ENCODE data around the gene HDDC3. TPM values are rescaled to one million over a fixed set of nuclear protein-coding genes. Genes with fewer than 3 reads are reported as not detected.

HDDC3 gene
- total and polyA plus RNA-seq, 9 of the 15 experiments (the other 6 are each of a cell fraction or from before 2014, with no cell fraction given), result 14.9 to 55.8 (median 36.9) TPM

- TF ChIP-seq MNT (conservative IDR thresholded peaks at IDR 0.05), result peak; percentile 58 to 69
- peak; percentile 85 for TF ChIP-seq C11orf30 (IDR thresholded peaks at IDR 0.05; ENCODE audit: low read depth)
- TF ChIP-seq NFE2 (IDR thresholded peaks at IDR 0.05; ENCODE audit: low read depth), result peak; percentile 67
- peak; percentile 86 for TF ChIP-seq NFIC (IDR thresholded peaks at IDR 0.05)
These were observed 15.4 kb upstream of the HDDC3 start (continued) for GRCh38 chr15:90947577-90948357.

GRCh38 chr15:90946941-90947576 lies 14.7 kb upstream of the HDDC3 start:
- POLR2A ChIA-PET, result interaction anchor here (0.5 to 3.0 kb wide), 10 partner anchors 9 to 288 kb away, joined by 3 to 20 read pairs (median 3); partner anchors contain the start of genes HDDC3, UNC45A and VPS33B
- H3K36me3 ChIP-seq (ENCODE audit: control insufficient read depth, insufficient read depth, low read length), result peaks cover 89% of the 10 kb centered on the region
- no peak for TF ChIP-seq ZNF764 (CRISPR knock-in tag; IDR thresholded peaks at IDR 0.05; ENCODE audit: low read depth)
- peak; percentile 53 for TF ChIP-seq RBM25 (IDR thresholded peaks at IDR 0.05; ENCODE audit: low read depth, low read length, severe bottlenecking)
- TF ChIP-seq BCOR (IDR thresholded peaks at IDR 0.05), result peak; percentile 27; the same call in 1 of the 2 replicates
- peak; percentile 74 for TF ChIP-seq ZBTB33 (CRISPR knock-in tag; IDR thresholded peaks at IDR 0.05)
- TF ChIP-seq SMARCB1 (IDR thresholded peaks at IDR 0.05; ENCODE audit: insufficient read length, low read depth), result no peak
- TF ChIP-seq HSF4 (CRISPR knock-in tag; IDR thresholded peaks at IDR 0.05; ENCODE audit: borderline replicate concordance), result no peak
- TF ChIP-seq L3MBTL2 (IDR thresholded peaks at IDR 0.05), result peak; percentile 43
- no peak for TF ChIP-seq HNRNPLL (IDR thresholded peaks at IDR 0.05; ENCODE audit: low read depth, low read length, poor library complexity, severe bottlenecking)
- TF ChIP-seq KDM1A (IDR thresholded peaks at IDR 0.05), result peak in 1 of 2 experiments; percentile 27; a peak in 1 of 4 replicates
- peak; percentile 41; the same call in 1 of the 2 replicates for TF ChIP-seq FOSL1 (tag; conservative IDR thresholded peaks at IDR 0.05)

More at GRCh38 chr15:90946941-90947576, 14.7 kb upstream of the HDDC3 start:
- in situ Hi-C loops (cut with MboI), result no loop called here
- Histone ChIP-seq H3K79me2 (ENCODE audit: control insufficient read depth, insufficient read depth, low read length) (no peaks in the 10 kb centered on the region), H3K9me1 (ENCODE audit: control insufficient read depth, insufficient read depth, low read length) (peaks cover 3% of the 10 kb centered on the region), H3K4me1 (replicated peaks in 1 of 2; ENCODE audit: control insufficient read depth in 2 of 2, insufficient read depth in 2 of 2, low read length in 2 of 2) (peaks cover 13 to 32% of the 10 kb centered on the region in 2 experiments; a peak in 4 of 5 replicates), H3K4me2 (ENCODE audit: insufficient read depth, low read length) (no peak overlapping the region), H3K9me3 (replicated peaks; ENCODE audit: control insufficient read depth, insufficient read depth, low read depth, low read length) (no peaks in the 10 kb centered on the region), H3K27me3 (ENCODE audit: control insufficient read depth in 2 of 2, insufficient read depth in 2 of 2, low read length in 2 of 2) (no peaks in the 10 kb centered on the region), H3K9ac (ENCODE audit: insufficient read depth in 1 of 2, low read depth in 2 of 2, low read length in 2 of 2) (peak overlapping the region in 1 of 2 experiments; percentile 67; a peak in 2 of 4 replicates), H3K4me3 (no peak overlapping the region), H3K27ac (ENCODE audit: extremely low read depth, low read depth, low read length) (peak overlapping the region; percentile 58; the same call in 1 of the 3 replicates), H4K20me1 (replicated peaks; ENCODE audit: control insufficient read depth, insufficient read depth, low read length) (0 out of 2 replicates have a peak, but pooled peaks cover 5% of the 10 kb centered on the region), H2AFZ (ENCODE audit: low read depth, low read length) (no peak overlapping the region)
- intact Hi-C loops (cut with micrococcal nuclease), result loop anchor here (5.0 kb wide), 1 partner anchor 85 kb away; no protein-coding TSS in a partner anchor
- DNase-seq (ENCODE audit: extremely low read depth in 1 of 4, low spot score in 3 of 4) (peak in 2 of 4 experiments; percentile 58 to 65), FAIRE-seq (peak; percentile 74), ATAC-seq (peak; percentile 85)
- WGBS (ENCODE audit: insufficient coverage, low coverage, missing lambda C conversion rate), result 48% methylated on average over 8 of the region's 8 CpGs
- CTCF ChIA-PET (ENCODE audit: low intra/inter-chr PET ratio), result no interaction called here
- BruUV-seq (replicated peaks), result no TSS peak
